Aorta (tissue), 5 donors: ENCODE results near the gene MFGE8. TPM values are rescaled to one million over a fixed set of nuclear protein-coding genes. Genes with fewer than 3 reads are reported as not detected.
"Not testable (repeated sequence)": the region's sequence is repeated elsewhere in the genome, so short reads cannot be mapped to it uniquely, and the experiment has no call there.

ENCODE experiments used
- ATAC-seq: fragments of 200-7000 bp; cut with Tn5 transposase; one replicate; pipeline ENCODE4 v1.9.1; 2022; ENCODE audit warnings: moderate library complexity; ENCODE audit not compliant: low FRiP score
- DNase-seq, 2 donors: peaks; one replicate each; pipeline ENCODE4 v3.0.0-alpha.2; 2020
- H3K27ac ChIP-seq, 2 donors: one replicate each; pipeline ENCODE4 v1.5.1; 2013; ENCODE audit warnings: low read length in 2 of 2, mild to moderate bottlenecking in 2 of 2, moderate library complexity in 2 of 2, control low read depth in 1 of 2, inconsistent platforms in 1 of 2, low read depth in 1 of 2
- H3K27me3 ChIP-seq, 2 donors: one replicate each; pipeline ENCODE4 v1.6.1; 2013; ENCODE audit warnings: control low read depth in 1 of 2, low read length in 1 of 2, mild to moderate bottlenecking in 1 of 2, moderate library complexity in 1 of 2; ENCODE audit not compliant: insufficient read depth in 2 of 2, control insufficient read depth in 1 of 2
- H3K36me3 ChIP-seq, 2 donors: one replicate each; pipeline ENCODE4 v1.6.1; 2013; ENCODE audit warnings: control low read depth in 1 of 2, low read length in 1 of 2, mild to moderate bottlenecking in 1 of 2; ENCODE audit not compliant: insufficient read depth in 2 of 2, control insufficient read depth in 1 of 2
- H3K4me1 ChIP-seq, 2 donors: one replicate each; pipeline ENCODE4 v1.6.1; 2013; ENCODE audit warnings: low read length in 2 of 2, control low read depth in 1 of 2, mild to moderate bottlenecking in 1 of 2, moderate library complexity in 1 of 2; ENCODE audit not compliant: insufficient read depth in 2 of 2, control insufficient read depth in 1 of 2
- H3K4me3 ChIP-seq, 2 donors: one replicate each; pipeline ENCODE4 v1.5.1; 2013; ENCODE audit warnings: low read length in 2 of 2, control low read depth in 1 of 2, mild to moderate bottlenecking in 1 of 2
- H3K9me3 ChIP-seq: one replicate; pipeline ENCODE4 v1.6.1; 2013; ENCODE audit warnings: mild to moderate bottlenecking, low read length; ENCODE audit not compliant: control insufficient read depth
- WGBS, 2 donors: extraction: QIAGEN DNeasy Blood & Tissue Kit; methylation state at CpG; one replicate each; pipeline ENCODE4 v1.1.7; 2013; 5-methylcytosine and 5-hydroxymethylcytosine counted together
- intact Hi-C, 2 donors: fragments of 100-400 bp; cut with DNase I; formaldehyde crosslinking; loops; one replicate each; pipeline versions ENCODE4 v1.14.2 to v1.15.0; 2022
- polyA plus RNA-seq, 2 donors: library from polyadenylated mRNA; stranded (reverse); fragments of 200-250 nt; gene quantifications; one replicate each; pipeline ENCODE4 v1.2.3, GENCODE V29; 2013
- total RNA-seq, 2 donors: library from RNA; stranded (reverse); fragmentation: NEBNext Ultra II Directional; extraction: Animal tissue kit (Norgen Biotek cat#: 25700); gene quantifications; one replicate each; pipeline ENCODE4 v1.2.1, GENCODE V29; 2021
- donor health status: healthy with polysubstance abuse.
- donor health status: Bipolar disorder and iron deficiency.
- donor health status: DM: no; HTN: no; CAD: no.
- donor health status: DM: no; HTN: no; CAD: no.
- donor health status: DM: yes; HTN: yes; CAD: no.

Gene MFGE8
- total and polyA plus RNA-seq, 4 donors, result 1,008 to 2,529 (median 1,895) TPM

- H3K27ac ChIP-seq, result no peak overlapping the region
- peaks cover 1% of the 10 kb centered on the region for H3K9me3 ChIP-seq
- no peaks in the 10 kb centered on the region for H3K36me3 ChIP-seq
- DNase-seq (no peak), ATAC-seq (no peak)
- WGBS, 2 donors, result 92 to 94% methylated on average over 4 of the region's 4 CpGs
- intact Hi-C loops, result no loop called here
- H3K4me3 ChIP-seq, result no peak overlapping the region
- H3K4me1 ChIP-seq, result no peaks in the 10 kb centered on the region
- H3K27me3 ChIP-seq, result no peaks in the 10 kb centered on the region
Measured at GRCh38 chr15:88940110-88940675, 27.0 kb upstream of the MFGE8 start.

GRCh38 chr15:88939486-88939806 is 26.3 kb upstream of the MFGE8 start:
- Histone ChIP-seq H3K27ac (no peak overlapping the region), H3K4me1 (no peaks in the 10 kb centered on the region), H3K36me3 (no peaks in the 10 kb centered on the region), H3K9me3 (peaks cover 1% of the 10 kb centered on the region), H3K4me3 (no peak overlapping the region), H3K27me3 (no peaks in the 10 kb centered on the region)
- intact Hi-C loops, result no loop called here
- 91 to 93% methylated on average over 2 of the region's 2 CpGs for WGBS, 2 donors
- no peak for DNase-seq
- ATAC-seq, result no peak

GRCh38 chr15:88938802-88939485 is 25.8 kb upstream of the MFGE8 start:
- ATAC-seq (no peak), DNase-seq (no peak)
- no peaks in the 10 kb centered on the region for H3K27me3 ChIP-seq
- WGBS, 2 donors, result 78 to 84% methylated on average over 15 of the region's 15 CpGs
- peaks cover 1% of the 10 kb centered on the region for H3K9me3 ChIP-seq
- no peak overlapping the region for H3K27ac ChIP-seq
- no peak overlapping the region for H3K4me3 ChIP-seq
- H3K4me1 ChIP-seq, result no peaks in the 10 kb centered on the region
- intact Hi-C loops, result no loop called here
- no peaks in the 10 kb centered on the region for H3K36me3 ChIP-seq

GRCh38 chr15:88934449-88934848 is 21.3 kb upstream of the MFGE8 start:
- intact Hi-C loops, H3K36me3 ChIP-seq, DNase-seq, H3K27ac ChIP-seq, H3K4me3 ChIP-seq, H3K27me3 ChIP-seq, H3K4me1 ChIP-seq, ATAC-seq, H3K9me3 ChIP-seq: not testable (repeated sequence)
- WGBS, 2 donors, result 79 to 84% methylated on average over 4 of the region's 4 CpGs

GRCh38 chr15:88932875-88933330 is 19.7 kb upstream of the MFGE8 start:
- 78 to 100% methylated on average over 1 of the region's 1 CpG for WGBS, 2 donors
- ATAC-seq (peak; percentile 64), DNase-seq (no peak)
- no peaks in the 10 kb centered on the region for H3K36me3 ChIP-seq
- intact Hi-C loops, result no loop called here
- no peaks in the 10 kb centered on the region for H3K27me3 ChIP-seq
- no peak overlapping the region for H3K4me3 ChIP-seq
- H3K4me1 ChIP-seq, result no peaks in the 10 kb centered on the region
- no peak overlapping the region for H3K27ac ChIP-seq
- H3K9me3 ChIP-seq, result peaks cover 1% of the 10 kb centered on the region

GRCh38 chr15:88932271-88932874 is 19.2 kb upstream of the MFGE8 start:
- ATAC-seq, result peak; percentile 68

GRCh38 chr15:88930579-88930978 is 17.4 kb upstream of the MFGE8 start:
- intact Hi-C loops, result no loop called here
- no peaks in the 10 kb centered on the region for H3K27me3 ChIP-seq
- H3K36me3 ChIP-seq, result no peaks in the 10 kb centered on the region
- H3K4me1 ChIP-seq, result no peaks in the 10 kb centered on the region
- ATAC-seq (no peak), DNase-seq (no peak)
- no peak overlapping the region for H3K4me3 ChIP-seq
- H3K27ac ChIP-seq, result no peak overlapping the region
- H3K9me3 ChIP-seq, result no peaks in the 10 kb centered on the region
- WGBS, 2 donors, result 89 to 94% methylated on average over 2 of the region's 2 CpGs

More at GRCh38 chr15:88932271-88932874, 19.2 kb upstream of the MFGE8 start:
- H3K9me3 ChIP-seq, result peaks cover 1% of the 10 kb centered on the region
- intact Hi-C loops, result no loop called here
- H3K27me3 ChIP-seq, result no peaks in the 10 kb centered on the region
- no peak overlapping the region for H3K27ac ChIP-seq
- no peak overlapping the region for H3K4me3 ChIP-seq
- no peaks in the 10 kb centered on the region for H3K4me1 ChIP-seq
- no peak for DNase-seq
- H3K36me3 ChIP-seq, result no peaks in the 10 kb centered on the region
- WGBS, 2 donors, result 53 to 63% methylated on average over 4 of the region's 4 CpGs

- WGBS, 2 donors, result 71 to 76% methylated on average over 3 of the region's 3 CpGs
- H3K36me3 ChIP-seq, H3K4me3 ChIP-seq, DNase-seq, H3K9me3 ChIP-seq, H3K4me1 ChIP-seq, H3K27me3 ChIP-seq, H3K27ac ChIP-seq, ATAC-seq: not testable (repeated sequence)
- intact Hi-C loops, result loop anchor here in 1 of 2 donors (10.0 kb wide), 1 partner anchor 45 kb away; no protein-coding TSS in a partner anchor
Measured at GRCh38 chr15:88929358-88930098, 16.3 kb upstream of the MFGE8 start.
